Neural crest cell (in vitro differentiated cells): Measurements from ENCODE around the gene PFKFB3. TPM values are rescaled to one million over a fixed set of nuclear protein-coding genes. Genes with fewer than 3 reads are reported as not detected.

Experiments
- DNase-seq: peaks from one replicate; pipeline ENCODE4 v3.0.0; 2021; ENCODE audit warnings: low read depth, mixed read lengths, low spot score
- H3K27ac Mint-ChIP-seq: one replicate; pipeline ENCODE4 v1.8.0; 2021; ENCODE audit warnings: mild to moderate bottlenecking, mixed read lengths; ENCODE audit not compliant: unreplicated experiment
- H3K27me3 Mint-ChIP-seq: 2 replicates; pipeline ENCODE4 v1.8.0; 2021; ENCODE audit warnings: low read depth, mild to moderate bottlenecking, mixed read lengths
- H3K36me3 Mint-ChIP-seq: 2 replicates; pipeline ENCODE4 v1.8.0; 2021; ENCODE audit warnings: low read depth, mild to moderate bottlenecking, mixed read lengths
- H3K4me1 Mint-ChIP-seq: 2 replicates; pipeline ENCODE4 v1.8.0; 2021; ENCODE audit warnings: mixed read lengths
- H3K4me3 Mint-ChIP-seq: one replicate; pipeline ENCODE4 v1.8.0; 2021; ENCODE audit warnings: mild to moderate bottlenecking, mixed read lengths
- H3K9me3 Mint-ChIP-seq: 2 replicates; pipeline ENCODE4 v1.8.0; 2021; ENCODE audit warnings: mixed read lengths
- CTCF ChIP-seq: fragments of 200-600 bp; sonication (generic); conservative IDR thresholded peaks from 2 replicates; pipeline ENCODE4 v1.5.0; 2021; ENCODE audit warnings: antibody characterized with exemption, mild to moderate bottlenecking
- total RNA-seq: library from RNA; stranded (reverse); gene quantifications from 2 replicates; pipeline ENCODE4 v1.2.1, GENCODE V29; 2021

Gene PFKFB3
- total RNA-seq, 1 donor from 2014 or later, result 36.7 TPM

- no peak overlapping the region for H3K27ac Mint-ChIP-seq
- H3K9me3 Mint-ChIP-seq, result no peaks in the 10 kb centered on the region
- DNase-seq, result no peak
- H3K27me3 Mint-ChIP-seq, result no peaks in the 10 kb centered on the region
- H3K4me1 Mint-ChIP-seq, result no peaks in the 10 kb centered on the region
- H3K4me3 Mint-ChIP-seq, result no peak overlapping the region
- TF ChIP-seq CTCF, result no peak
- H3K36me3 Mint-ChIP-seq, result peaks cover 6% of the 10 kb centered on the region
These were observed 29.0 kb downstream of the PFKFB3 start for GRCh38 chr10:6231730-6232129.

GRCh38 chr10:6232225-6232807, 29.6 kb downstream of the PFKFB3 start:
- no peak for TF ChIP-seq CTCF
- no peaks in the 10 kb centered on the region for H3K4me1 Mint-ChIP-seq
- H3K27ac Mint-ChIP-seq, result no peak overlapping the region
- H3K4me3 Mint-ChIP-seq, result no peak overlapping the region
- no peaks in the 10 kb centered on the region for H3K27me3 Mint-ChIP-seq
- peaks cover 6% of the 10 kb centered on the region for H3K36me3 Mint-ChIP-seq
- H3K9me3 Mint-ChIP-seq, result no peaks in the 10 kb centered on the region
- DNase-seq, result no peak

GRCh38 chr10:6232846-6233724, 30.4 kb downstream of the PFKFB3 start:
- Mint-ChIP-seq H3K4me1 (no peaks in the 10 kb centered on the region), H3K27me3 (no peaks in the 10 kb centered on the region), H3K36me3 (peaks cover 6% of the 10 kb centered on the region), H3K4me3 (no peak overlapping the region), H3K9me3 (no peaks in the 10 kb centered on the region), H3K27ac (no peak overlapping the region)
- no peak for TF ChIP-seq CTCF
- no peak for DNase-seq

GRCh38 chr10:6233725-6234277, 31.1 kb downstream of the PFKFB3 start:
- Mint-ChIP-seq H3K36me3 (peaks cover 9% of the 10 kb centered on the region), H3K9me3 (peaks cover 2% of the 10 kb centered on the region), H3K27me3 (no peaks in the 10 kb centered on the region), H3K4me3 (no peak overlapping the region), H3K27ac (peak overlapping the region; percentile 75), H3K4me1 (peaks cover 1% of the 10 kb centered on the region)
- TF ChIP-seq CTCF, result no peak
- no peak for DNase-seq

GRCh38 chr10:6234371-6234770, 31.6 kb downstream of the PFKFB3 start:
- peaks cover 9% of the 10 kb centered on the region for H3K36me3 Mint-ChIP-seq
- peaks cover 3% of the 10 kb centered on the region for H3K9me3 Mint-ChIP-seq
- peaks cover 5% of the 10 kb centered on the region for H3K4me1 Mint-ChIP-seq
- H3K27me3 Mint-ChIP-seq, result no peaks in the 10 kb centered on the region
- no peak for TF ChIP-seq CTCF
- DNase-seq, result no peak
- no peak overlapping the region for H3K4me3 Mint-ChIP-seq
- no peak overlapping the region for H3K27ac Mint-ChIP-seq
